Measurements from ENCODE around the gene EVA1A.

DNA sequence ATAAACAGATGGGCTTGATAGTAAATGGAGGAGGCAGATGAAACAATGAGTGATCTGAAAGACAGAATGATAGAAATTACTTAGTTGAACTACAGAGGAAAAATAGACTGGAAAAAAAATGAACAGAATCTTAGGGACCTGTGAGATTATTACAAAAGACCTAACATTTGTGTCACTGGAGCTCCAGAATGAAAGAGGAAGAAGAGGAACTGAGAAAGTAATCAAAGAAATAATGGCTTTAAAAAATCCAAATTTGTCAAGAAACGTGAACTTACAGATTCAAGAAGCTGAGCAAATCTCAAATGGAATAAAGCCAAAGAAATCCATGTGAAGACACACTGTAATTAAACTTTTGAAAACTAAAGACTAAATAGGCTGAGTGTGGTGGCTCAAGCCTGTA is 28.3 kb downstream of the EVA1A start:
- TF ChIP-seq, protein P1, sequence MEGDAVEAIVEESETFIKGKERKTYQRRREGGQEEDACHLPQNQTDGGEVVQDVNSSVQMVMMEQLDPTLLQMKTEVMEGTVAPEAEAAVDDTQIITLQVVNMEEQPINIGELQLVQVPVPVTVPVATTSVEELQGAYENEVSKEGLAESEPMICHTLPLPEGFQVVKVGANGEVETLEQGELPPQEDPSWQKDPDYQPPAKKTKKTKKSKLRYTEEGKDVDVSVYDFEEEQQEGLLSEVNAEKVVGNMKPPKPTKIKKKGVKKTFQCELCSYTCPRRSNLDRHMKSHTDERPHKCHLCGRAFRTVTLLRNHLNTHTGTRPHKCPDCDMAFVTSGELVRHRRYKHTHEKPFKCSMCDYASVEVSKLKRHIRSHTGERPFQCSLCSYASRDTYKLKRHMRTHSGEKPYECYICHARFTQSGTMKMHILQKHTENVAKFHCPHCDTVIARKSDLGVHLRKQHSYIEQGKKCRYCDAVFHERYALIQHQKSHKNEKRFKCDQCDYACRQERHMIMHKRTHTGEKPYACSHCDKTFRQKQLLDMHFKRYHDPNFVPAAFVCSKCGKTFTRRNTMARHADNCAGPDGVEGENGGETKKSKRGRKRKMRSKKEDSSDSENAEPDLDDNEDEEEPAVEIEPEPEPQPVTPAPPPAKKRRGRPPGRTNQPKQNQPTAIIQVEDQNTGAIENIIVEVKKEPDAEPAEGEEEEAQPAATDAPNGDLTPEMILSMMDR (IDR thresholded peaks at IDR 0.05), result no peak
- TF ChIP-seq POLR2A (IDR thresholded peaks at IDR 0.05; ENCODE audit: low read depth), result no peak
- TF ChIP-seq POLR2AphosphoS5 (IDR thresholded peaks at IDR 0.05), result no peak
